Suprapubic skin (tissue), 3 donors: ENCODE measurements around the gene WASF2.

Experiments used
- POLR2A ChIP-seq, 2 donors: fragments of 450-650 bp; IDR thresholded peaks; one replicate each; pipeline ENCODE4 v1.6.1; 2017; ENCODE audit warnings: antibody characterized with exemption in 2 of 2, mild to moderate bottlenecking in 2 of 2, moderate library complexity in 2 of 2
- TF ChIP-seq, protein P1 (sequence below), 2 donors: fragments of 200-600 bp in 1 of 2; fragments of 450-650 bp in 1 of 2; sonication (generic) in 1 of 2; IDR thresholded peaks; one replicate each; pipeline ENCODE4 v1.5.1; 2016 to 2019; ENCODE audit warnings: antibody characterized with exemption in 2 of 2, mild to moderate bottlenecking in 1 of 2, moderate library complexity in 1 of 2

DNA sequence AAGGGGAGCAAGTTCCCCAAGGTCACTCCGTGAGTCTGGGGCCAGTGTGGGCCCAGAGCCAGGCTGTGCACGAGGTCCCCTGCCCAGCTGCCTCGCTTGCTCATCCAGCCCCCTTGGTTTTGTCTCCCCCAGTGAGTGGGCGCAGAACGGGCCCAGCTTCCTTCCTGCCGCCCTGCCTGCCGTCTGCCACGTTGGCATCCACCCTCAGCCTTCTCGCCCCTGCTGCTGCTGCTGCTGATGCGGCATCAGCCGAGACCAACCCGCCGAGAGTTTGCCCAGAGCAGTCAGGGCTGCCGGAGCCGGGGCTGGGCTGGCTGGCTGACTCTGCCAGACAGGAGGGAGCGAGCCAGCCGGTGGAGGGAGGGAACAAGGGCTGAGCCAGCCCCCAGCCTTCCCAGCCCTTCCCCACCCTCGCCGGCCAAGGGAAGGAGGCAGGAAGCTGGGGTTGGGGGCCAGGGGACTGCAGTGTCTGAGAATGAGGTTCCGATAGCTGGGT is 31.4 kb upstream of the WASF2 start:
- TF ChIP-seq, protein P1, sequence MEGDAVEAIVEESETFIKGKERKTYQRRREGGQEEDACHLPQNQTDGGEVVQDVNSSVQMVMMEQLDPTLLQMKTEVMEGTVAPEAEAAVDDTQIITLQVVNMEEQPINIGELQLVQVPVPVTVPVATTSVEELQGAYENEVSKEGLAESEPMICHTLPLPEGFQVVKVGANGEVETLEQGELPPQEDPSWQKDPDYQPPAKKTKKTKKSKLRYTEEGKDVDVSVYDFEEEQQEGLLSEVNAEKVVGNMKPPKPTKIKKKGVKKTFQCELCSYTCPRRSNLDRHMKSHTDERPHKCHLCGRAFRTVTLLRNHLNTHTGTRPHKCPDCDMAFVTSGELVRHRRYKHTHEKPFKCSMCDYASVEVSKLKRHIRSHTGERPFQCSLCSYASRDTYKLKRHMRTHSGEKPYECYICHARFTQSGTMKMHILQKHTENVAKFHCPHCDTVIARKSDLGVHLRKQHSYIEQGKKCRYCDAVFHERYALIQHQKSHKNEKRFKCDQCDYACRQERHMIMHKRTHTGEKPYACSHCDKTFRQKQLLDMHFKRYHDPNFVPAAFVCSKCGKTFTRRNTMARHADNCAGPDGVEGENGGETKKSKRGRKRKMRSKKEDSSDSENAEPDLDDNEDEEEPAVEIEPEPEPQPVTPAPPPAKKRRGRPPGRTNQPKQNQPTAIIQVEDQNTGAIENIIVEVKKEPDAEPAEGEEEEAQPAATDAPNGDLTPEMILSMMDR (IDR thresholded peaks at IDR 0.05) = no peak
- no peak for TF ChIP-seq POLR2A (IDR thresholded peaks at IDR 0.05)
